SK-N-SH treated with all-trans-retinoic acid at 6 μM for 48 hours (cell line): ENCODE results near the gene PSTPIP2.
"Not testable (repeated sequence)": the region's sequence is repeated elsewhere in the genome, so short reads cannot be mapped to it uniquely, and the experiment has no call there.

ENCODE experiments used
- ATAC-seq: fragments of 200-7000 bp; cut with Tn5 transposase; 3 replicates; pipeline ENCODE4 v1.9.1; 2020; ENCODE audit warnings: mild to moderate bottlenecking, moderate library complexity
- ARNTL ChIP-seq: fragments of 450-650 bp; formaldehyde crosslinking; IDR thresholded peaks from 2 replicates; pipeline ENCODE4 v1.5.0; 2020; ENCODE audit warnings: low read depth, mild to moderate bottlenecking, moderate library complexity, borderline replicate concordance
- BACH2 ChIP-seq: fragments of 250-450 bp; sonication (Bioruptor Pico); IDR thresholded peaks from 2 replicates; pipeline ENCODE4 v1.9.0; 2021; ENCODE audit warnings: mild to moderate bottlenecking, borderline replicate concordance
- CREB5 ChIP-seq: fragments of 250-450 bp; sonication (Bioruptor Pico); IDR thresholded peaks from 2 replicates; pipeline ENCODE4 v1.5.1; 2020; ENCODE audit warnings: low read depth, mild to moderate bottlenecking, moderate library complexity
- CSDC2 ChIP-seq: fragments of 250-450 bp; sonication (Bioruptor Pico); IDR thresholded peaks from 2 replicates; pipeline ENCODE4 v1.5.0; 2020; ENCODE audit warnings: mild to moderate bottlenecking, moderate library complexity
- CSRNP3 ChIP-seq: fragments of 250-450 bp; sonication (Bioruptor Pico); IDR thresholded peaks from 2 replicates; pipeline ENCODE4 v1.5.1; 2021; ENCODE audit warnings: mild to moderate bottlenecking, moderate library complexity
- ESRRG ChIP-seq: fragments of 250-450 bp; sonication (Bioruptor Pico); IDR thresholded peaks from 2 replicates; pipeline ENCODE4 v1.6.1; 2021; ENCODE audit warnings: mild to moderate bottlenecking
- GLIS3 ChIP-seq: fragments of 250-450 bp; sonication (Bioruptor Pico); IDR thresholded peaks from 2 replicates; pipeline ENCODE4 v1.5.0; 2020; ENCODE audit warnings: mild to moderate bottlenecking, moderate library complexity
- ISL1 ChIP-seq: fragments of 250-450 bp; sonication (Bioruptor Pico); IDR thresholded peaks from 2 replicates; pipeline ENCODE4 v2.1.2; 2022; ENCODE audit warnings: mild to moderate bottlenecking, moderate library complexity
- PPARA ChIP-seq: fragments of 250-450 bp; sonication (Bioruptor Pico); IDR thresholded peaks from 2 replicates; pipeline ENCODE4 v1.5.0; 2020; ENCODE audit warnings: mild to moderate bottlenecking, borderline replicate concordance
- RARB ChIP-seq: fragments of 250-450 bp; sonication (Bioruptor Pico); IDR thresholded peaks from 2 replicates; pipeline ENCODE4 v1.8.0; 2021; ENCODE audit warnings: mild to moderate bottlenecking, moderate library complexity
- SNAI2 ChIP-seq: fragments of 250-450 bp; sonication (Bioruptor Pico); IDR thresholded peaks from 2 replicates; pipeline ENCODE4 v1.5.0; 2020; ENCODE audit warnings: mild to moderate bottlenecking, moderate library complexity
- TCF4 ChIP-seq: fragments of 250-450 bp; sonication (Bioruptor Pico); IDR thresholded peaks from 2 replicates; pipeline ENCODE4 v1.8.0; 2021; ENCODE audit warnings: mild to moderate bottlenecking, moderate library complexity, borderline replicate concordance
- TSHZ2 ChIP-seq: fragments of 250-450 bp; sonication (Bioruptor Pico); IDR thresholded peaks from 2 replicates; pipeline ENCODE4 v1.5.0; 2020; ENCODE audit warnings: mild to moderate bottlenecking, moderate library complexity
- ZFP3 ChIP-seq: fragments of 250-450 bp; sonication (Bioruptor Pico); IDR thresholded peaks from 2 replicates; pipeline ENCODE4 v1.5.0; 2020; ENCODE audit warnings: mild to moderate bottlenecking, moderate library complexity
- ZFP30 ChIP-seq: fragments of 450-650 bp; formaldehyde crosslinking; IDR thresholded peaks from 2 replicates; pipeline ENCODE4 v1.5.0; 2022; ENCODE audit warnings: mild to moderate bottlenecking, moderate library complexity
- ZNF70 ChIP-seq: fragments of 450-650 bp; formaldehyde crosslinking; IDR thresholded peaks from 2 replicates; pipeline ENCODE4 v1.5.0; 2020; ENCODE audit warnings: mild to moderate bottlenecking, moderate library complexity
- ZNF8 ChIP-seq: fragments of 450-650 bp; formaldehyde crosslinking; IDR thresholded peaks from 2 replicates; pipeline ENCODE4 v1.5.0; 2020; ENCODE audit warnings: mild to moderate bottlenecking, moderate library complexity
- TF ChIP-seq, protein P1 (sequence below): fragments of 250-450 bp; sonication (Bioruptor Pico); IDR thresholded peaks from 2 replicates; pipeline ENCODE4 v1.8.0; 2020; ENCODE audit warnings: mild to moderate bottlenecking, moderate library complexity, borderline replicate concordance

PSTPIP2 gene

GRCh38 chr18:46097431-46097800, 25.4 kb upstream of the PSTPIP2 start (continued):
- no peak for TF ChIP-seq SNAI2 (CRISPR knock-in tag)
- TF ChIP-seq, all 23 proteins: peak for 0

GRCh38 chr18:46096651-46097300, 24.7 kb upstream of the PSTPIP2 start:
- TF ChIP-seq TCF4 (CRISPR knock-in tag) (no peak), SNAI2 (CRISPR knock-in tag) (no peak), BACH2 (no peak), ZNF70 (CRISPR knock-in tag) (no peak), ESRRG (CRISPR knock-in tag) (no peak), ZNF8 (no peak), TSHZ2 (CRISPR knock-in tag) (no peak), GLIS3 (CRISPR knock-in tag) (no peak), CSDC2 (CRISPR knock-in tag) (no peak), RARB (CRISPR knock-in tag) (no peak), CSRNP3 (no peak)
- TF ChIP-seq, protein P1, sequence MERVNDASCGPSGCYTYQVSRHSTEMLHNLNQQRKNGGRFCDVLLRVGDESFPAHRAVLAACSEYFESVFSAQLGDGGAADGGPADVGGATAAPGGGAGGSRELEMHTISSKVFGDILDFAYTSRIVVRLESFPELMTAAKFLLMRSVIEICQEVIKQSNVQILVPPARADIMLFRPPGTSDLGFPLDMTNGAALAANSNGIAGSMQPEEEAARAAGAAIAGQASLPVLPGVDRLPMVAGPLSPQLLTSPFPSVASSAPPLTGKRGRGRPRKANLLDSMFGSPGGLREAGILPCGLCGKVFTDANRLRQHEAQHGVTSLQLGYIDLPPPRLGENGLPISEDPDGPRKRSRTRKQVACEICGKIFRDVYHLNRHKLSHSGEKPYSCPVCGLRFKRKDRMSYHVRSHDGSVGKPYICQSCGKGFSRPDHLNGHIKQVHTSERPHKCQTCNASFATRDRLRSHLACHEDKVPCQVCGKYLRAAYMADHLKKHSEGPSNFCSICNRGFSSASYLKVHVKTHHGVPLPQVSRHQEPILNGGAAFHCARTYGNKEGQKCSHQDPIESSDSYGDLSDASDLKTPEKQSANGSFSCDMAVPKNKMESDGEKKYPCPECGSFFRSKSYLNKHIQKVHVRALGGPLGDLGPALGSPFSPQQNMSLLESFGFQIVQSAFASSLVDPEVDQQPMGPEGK = no peak
- ATAC-seq = no peak

DNA sequence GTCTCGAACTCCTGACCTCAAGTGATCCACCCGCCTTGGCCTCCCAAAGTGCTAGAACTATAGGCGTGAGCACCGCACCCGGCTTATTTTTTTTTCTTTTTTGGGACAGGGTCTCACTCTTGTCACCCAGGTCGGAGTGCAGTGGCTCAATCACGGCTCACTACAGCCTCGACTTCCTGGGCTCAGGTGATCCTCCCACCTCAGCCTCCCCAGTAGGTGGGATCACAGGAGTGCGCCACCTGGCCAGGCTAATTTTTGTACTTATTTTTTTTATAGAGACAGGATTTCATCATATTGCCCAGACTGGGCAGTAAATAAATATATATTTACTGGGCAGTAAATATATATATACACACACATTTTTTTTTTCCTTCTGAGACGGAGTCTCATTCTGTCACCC, 23.5 kb upstream of the PSTPIP2 start:
- TF ChIP-seq GLIS3 (CRISPR knock-in tag) = no peak
- TF ChIP-seq CSDC2 (CRISPR knock-in tag) = no peak
- TF ChIP-seq ISL1 = no peak
- no peak for ATAC-seq

DNA sequence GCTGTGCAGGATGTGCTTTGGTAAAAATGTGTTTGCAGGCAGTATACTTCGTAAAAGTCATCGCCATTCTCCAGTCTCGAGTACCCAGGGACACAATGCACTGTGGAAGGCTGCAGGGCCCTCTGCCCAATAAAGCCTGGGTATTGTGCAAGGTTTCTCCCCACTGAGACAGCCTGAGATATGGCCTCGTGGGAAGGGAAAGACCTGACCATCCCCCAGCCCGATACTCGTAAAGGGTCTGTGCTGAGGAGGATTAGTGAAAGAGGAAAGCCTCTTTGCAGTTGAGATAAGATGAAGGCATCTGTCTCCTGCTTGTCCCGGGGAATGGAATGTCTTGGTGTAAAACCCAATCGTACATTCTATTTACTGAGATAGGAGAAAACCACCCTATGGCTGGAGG, 16.4 kb upstream of the PSTPIP2 start:
- not testable (repeated sequence) for ATAC-seq

DNA sequence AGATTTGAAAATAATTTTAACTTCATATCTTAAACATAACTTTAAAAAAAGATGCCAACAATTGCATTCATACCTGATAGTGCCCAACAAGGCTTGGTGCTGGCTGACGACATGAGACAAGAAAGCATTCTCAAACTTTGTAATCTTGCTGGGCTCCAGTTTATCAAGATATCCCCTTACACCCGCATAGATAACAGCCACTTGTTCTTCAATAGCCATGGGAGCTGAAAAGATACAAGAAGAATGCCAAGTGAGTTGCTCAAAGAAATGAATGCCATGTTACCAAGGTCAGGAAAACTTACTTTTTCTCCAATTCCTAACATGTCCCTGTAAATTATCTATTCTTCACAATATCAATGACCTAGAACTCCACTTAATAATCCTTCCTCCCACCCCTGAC, 12.4 kb upstream of the PSTPIP2 start:
- TF ChIP-seq SNAI2 (CRISPR knock-in tag) (no peak), ESRRG (CRISPR knock-in tag) (no peak), ZFP3 (no peak), ZNF70 (CRISPR knock-in tag) (no peak), CREB5 (CRISPR knock-in tag) (no peak), RARB (CRISPR knock-in tag) (no peak), GLIS3 (CRISPR knock-in tag) (no peak)
- TF ChIP-seq, all 23 proteins: peak for 0
- ATAC-seq = no peak

GRCh38 chr18:46080156-46080555, 8.1 kb upstream of the PSTPIP2 start:
- TF ChIP-seq, protein P1 = no peak
- TF ChIP-seq PPARA (CRISPR knock-in tag) (no peak), RARB (CRISPR knock-in tag) (no peak), CSDC2 (CRISPR knock-in tag) (no peak), ZFP3 (no peak), ESRRG (CRISPR knock-in tag) (no peak), ISL1 (no peak), BACH2 (no peak), TSHZ2 (CRISPR knock-in tag) (no peak), ZFP30 (no peak), ARNTL (CRISPR knock-in tag) (no peak)
- TF ChIP-seq, all 23 proteins: peak for 0
- no peak for ATAC-seq
